Lower lobe of right lung (tissue), 2 donors: ENCODE results near the gene SEMA6C. TPM values are rescaled to one million over a fixed set of nuclear protein-coding genes. Genes with fewer than 3 reads are reported as not detected.
"Not testable (repeated sequence)": the region's sequence is repeated elsewhere in the genome, so short reads cannot be mapped to it uniquely, and the experiment has no call there.

Source experiments
- ATAC-seq, 2 donors: fragments of 200-7000 bp; cut with Tn5 transposase; one replicate each; pipeline ENCODE4 v1.9.1; 2020 to 2022; ENCODE audit warnings: mild to moderate bottlenecking in 2 of 2, moderate library complexity in 2 of 2
- DNase-seq: peaks from one replicate; pipeline ENCODE4 v3.0.0-alpha.2; 2020
- H3K27ac ChIP-seq: fragments of 200-600 bp; one replicate; pipeline ENCODE4 v1.8.0; 2022
- H3K27me3 ChIP-seq: fragments of 200-600 bp; one replicate; pipeline ENCODE4 v1.8.0; 2022; ENCODE audit warnings: low read depth
- H3K36me3 ChIP-seq: fragments of 200-600 bp; one replicate; pipeline ENCODE4 v1.8.0; 2022; ENCODE audit warnings: mild to moderate bottlenecking
- H3K4me1 ChIP-seq: fragments of 200-600 bp; one replicate; pipeline ENCODE4 v1.8.0; 2022
- H3K4me3 ChIP-seq: fragments of 200-600 bp; one replicate; pipeline ENCODE4 v1.8.0; 2022; ENCODE audit warnings: mild to moderate bottlenecking
- H3K9me3 ChIP-seq: fragments of 200-600 bp; one replicate; pipeline ENCODE4 v1.8.0; 2022
- intact Hi-C: fragments of 100-400 bp; cut with DNase I; formaldehyde crosslinking; loops from one replicate; pipeline ENCODE4 v1.11.0; 2022
- total RNA-seq: library from RNA; stranded (reverse); fragmentation: NEBNext Ultra II Directional; extraction: Animal tissue kit (Norgen Biotek cat#: 25700); gene quantifications from one replicate; pipeline ENCODE4 v1.2.1, GENCODE V29; 2021
- TF ChIP-seq, protein P1 (sequence below): fragments of 200-600 bp; IDR thresholded peaks from one replicate; pipeline ENCODE4 v1.8.0; 2022; ENCODE audit warnings: antibody characterized with exemption, mild to moderate bottlenecking
- donor health status: DM: no; HTN: yes; CAD: no; lungs with severe emphysema.

SEMA6C gene
- total RNA-seq, 1 donor from 2014 or later = 6.4 TPM

DNA sequence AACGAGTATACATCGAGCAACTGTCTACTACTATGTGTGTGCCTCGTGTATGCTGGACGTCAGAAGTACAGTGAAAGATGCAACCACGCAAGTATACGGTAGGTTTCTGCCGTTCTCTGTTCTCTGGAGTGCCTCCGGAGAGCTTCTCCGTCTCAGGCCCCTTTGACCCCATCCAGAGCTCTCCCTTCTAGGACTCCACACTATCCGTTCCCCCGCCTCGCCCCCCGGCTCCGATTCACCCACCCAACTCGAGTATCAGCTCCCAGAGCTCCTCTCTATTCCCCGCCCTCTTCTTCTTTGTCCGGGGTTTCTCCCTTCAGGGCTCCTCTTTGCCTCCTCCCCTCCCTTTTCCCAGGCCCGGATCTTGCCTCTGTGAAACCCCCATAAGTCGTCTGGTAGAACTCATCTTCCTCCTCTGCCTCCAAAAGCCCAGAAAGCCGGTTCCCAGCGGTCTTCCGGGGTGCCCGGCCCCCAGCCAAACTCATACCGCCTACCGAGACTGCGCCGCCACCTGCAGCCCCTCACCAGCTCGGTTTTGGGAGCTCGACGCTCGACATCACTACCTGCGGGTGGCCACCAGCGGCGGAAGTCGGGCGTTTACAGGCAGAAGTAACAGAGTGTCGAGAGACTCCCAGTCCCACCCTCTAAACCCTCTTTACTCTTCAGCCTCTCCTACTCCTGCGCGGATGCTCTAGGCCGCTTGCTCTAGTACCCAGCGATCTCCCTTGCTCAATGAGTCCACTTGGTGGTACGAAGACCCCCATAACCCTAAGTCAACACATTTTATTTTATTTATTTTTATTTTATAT is 43.4 kb upstream of the SEMA6C start, which contains the start of gene VPS72:
TSS of gene VPS72 (minus strand) at position 561 of the 809 bp plus-strand sequence. CDS start at position 485, 76 bp downstream.
- TF ChIP-seq, protein P1, sequence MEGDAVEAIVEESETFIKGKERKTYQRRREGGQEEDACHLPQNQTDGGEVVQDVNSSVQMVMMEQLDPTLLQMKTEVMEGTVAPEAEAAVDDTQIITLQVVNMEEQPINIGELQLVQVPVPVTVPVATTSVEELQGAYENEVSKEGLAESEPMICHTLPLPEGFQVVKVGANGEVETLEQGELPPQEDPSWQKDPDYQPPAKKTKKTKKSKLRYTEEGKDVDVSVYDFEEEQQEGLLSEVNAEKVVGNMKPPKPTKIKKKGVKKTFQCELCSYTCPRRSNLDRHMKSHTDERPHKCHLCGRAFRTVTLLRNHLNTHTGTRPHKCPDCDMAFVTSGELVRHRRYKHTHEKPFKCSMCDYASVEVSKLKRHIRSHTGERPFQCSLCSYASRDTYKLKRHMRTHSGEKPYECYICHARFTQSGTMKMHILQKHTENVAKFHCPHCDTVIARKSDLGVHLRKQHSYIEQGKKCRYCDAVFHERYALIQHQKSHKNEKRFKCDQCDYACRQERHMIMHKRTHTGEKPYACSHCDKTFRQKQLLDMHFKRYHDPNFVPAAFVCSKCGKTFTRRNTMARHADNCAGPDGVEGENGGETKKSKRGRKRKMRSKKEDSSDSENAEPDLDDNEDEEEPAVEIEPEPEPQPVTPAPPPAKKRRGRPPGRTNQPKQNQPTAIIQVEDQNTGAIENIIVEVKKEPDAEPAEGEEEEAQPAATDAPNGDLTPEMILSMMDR = peak; percentile 27
- Histone ChIP-seq H3K27me3 (no peaks in the 10 kb centered on the region), H3K4me3 (peak within 1 kb of the TSS; percentile 82), H3K9me3 (no peaks in the 10 kb centered on the region), H3K36me3 (peaks cover 11% of the 10 kb centered on the region), H3K27ac (peak within 1 kb of the TSS; percentile 84), H3K4me1 (peaks cover 21% of the 10 kb centered on the region)
- intact Hi-C loops = no loop called here
- ATAC-seq (peak; percentile 97 to 98), DNase-seq (peak; percentile 90)

DNA sequence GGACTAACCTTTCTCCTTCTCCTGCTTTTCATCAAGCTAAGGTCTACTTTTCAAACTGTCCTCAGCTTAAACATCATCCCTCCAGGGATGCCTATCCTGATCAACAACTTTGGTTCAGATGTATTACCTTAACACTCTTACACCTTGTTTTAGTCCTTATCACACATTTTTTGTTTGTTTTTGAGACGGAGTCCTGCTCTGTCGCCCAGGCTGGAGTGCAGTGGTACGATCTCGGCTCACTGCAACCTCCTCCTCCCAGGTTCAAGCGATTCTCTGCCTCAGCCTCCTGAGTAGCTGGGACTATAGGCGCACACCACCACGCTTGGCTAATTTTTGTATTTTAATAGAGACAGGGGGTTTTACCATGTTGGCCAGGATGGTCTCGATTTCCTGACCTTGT is 42.2 kb upstream of the SEMA6C start:
- Histone ChIP-seq H3K36me3 (peaks cover 23% of the 10 kb centered on the region), H3K4me3 (peak overlapping the region; percentile 82), H3K4me1 (peaks cover 21% of the 10 kb centered on the region)
- H3K9me3 ChIP-seq, DNase-seq, H3K27ac ChIP-seq, ATAC-seq, intact Hi-C loops, H3K27me3 ChIP-seq: not testable (repeated sequence)

DNA sequence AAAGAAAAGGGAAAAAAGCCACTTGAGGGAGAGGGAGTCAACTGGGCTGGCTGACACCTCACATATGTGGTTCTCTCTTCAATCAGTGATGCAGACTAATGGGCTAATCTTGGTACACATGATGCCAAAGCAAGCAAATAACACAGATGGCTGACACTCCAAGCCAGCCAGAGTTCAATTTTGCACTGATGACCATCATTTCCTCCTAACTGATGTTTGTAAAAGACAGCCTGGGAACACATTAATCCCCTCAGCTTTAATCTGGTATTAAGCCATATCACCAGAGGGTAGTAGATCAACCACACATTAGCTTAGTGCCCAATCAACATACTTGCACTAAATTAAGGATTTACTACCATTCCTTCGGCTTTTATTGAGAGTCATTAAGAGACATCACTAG is 40.8 kb upstream of the SEMA6C start:
- DNase-seq = no peak
- Histone ChIP-seq H3K4me3 (no peak overlapping the region), H3K9me3 (no peaks in the 10 kb centered on the region), H3K27ac (no peak overlapping the region), H3K36me3 (peaks cover 37% of the 10 kb centered on the region), H3K4me1 (peaks cover 21% of the 10 kb centered on the region), H3K27me3 (no peaks in the 10 kb centered on the region)
- ATAC-seq = no peak
- TF ChIP-seq, protein P1 = no peak
- intact Hi-C loops = no loop called here

DNA sequence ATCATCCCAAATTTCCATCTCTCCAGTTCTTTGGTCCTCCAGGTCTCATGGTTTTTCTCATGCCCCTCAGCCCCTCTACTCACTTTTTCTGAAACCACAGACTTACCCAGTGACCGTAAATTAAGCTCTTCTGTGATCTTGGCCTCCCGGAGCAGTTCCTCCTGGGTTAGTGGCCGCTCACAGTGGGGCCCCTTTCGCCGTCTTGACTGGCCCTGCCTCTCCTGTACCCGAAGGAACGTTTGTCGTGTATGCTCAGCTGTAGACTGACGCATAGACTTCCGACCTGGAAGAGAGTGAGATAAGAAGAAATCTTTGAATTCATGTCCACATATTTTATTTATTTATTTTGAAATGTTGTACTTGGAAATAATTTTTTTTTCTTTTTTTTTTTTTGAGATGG is 37.8 kb upstream of the SEMA6C start:
- no peaks in the 10 kb centered on the region for H3K9me3 ChIP-seq
- intact Hi-C loops = no loop called here
- H3K4me1 ChIP-seq = peaks cover 21% of the 10 kb centered on the region
- no peak overlapping the region for H3K4me3 ChIP-seq
- peaks cover 67% of the 10 kb centered on the region for H3K36me3 ChIP-seq
- DNase-seq (no peak), ATAC-seq (no peak)
- no peak overlapping the region for H3K27ac ChIP-seq
- TF ChIP-seq, protein P1 = no peak
- no peaks in the 10 kb centered on the region for H3K27me3 ChIP-seq

DNA sequence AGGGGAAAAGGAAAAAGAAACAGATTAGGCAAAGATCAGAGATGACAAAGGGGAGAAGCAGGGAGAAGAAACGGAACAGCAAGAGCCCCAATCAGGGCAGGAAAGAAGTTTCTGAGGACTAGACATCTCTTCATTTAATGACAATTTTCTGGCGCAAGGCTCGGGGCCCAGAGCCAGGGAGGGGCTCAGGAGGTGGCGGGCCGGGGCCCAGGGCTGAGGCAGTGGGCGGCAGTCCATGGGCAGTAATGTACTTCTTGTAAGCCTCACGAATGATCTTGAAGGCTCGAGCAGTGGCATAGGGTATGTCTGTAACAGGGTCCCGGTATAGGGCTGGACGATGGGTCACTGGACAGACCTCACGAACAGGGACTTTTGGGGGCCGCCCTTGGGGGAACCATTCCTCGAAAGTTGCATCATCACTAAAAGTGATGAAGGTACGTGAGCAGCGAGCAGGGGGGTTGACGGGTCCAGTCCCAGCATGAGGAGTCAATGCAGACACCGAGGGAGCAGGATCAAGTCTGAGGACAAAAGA is 30.1 kb upstream of the SEMA6C start:
- no peaks in the 10 kb centered on the region for H3K4me1 ChIP-seq

More for the DNA sequence above, 30.1 kb upstream of the SEMA6C start:
- H3K27ac ChIP-seq = no peak overlapping the region
- intact Hi-C loops = no loop called here
- no peaks in the 10 kb centered on the region for H3K9me3 ChIP-seq
- no peaks in the 10 kb centered on the region for H3K27me3 ChIP-seq
- TF ChIP-seq, protein P1 = no peak
- peaks cover 80% of the 10 kb centered on the region for H3K36me3 ChIP-seq
- no peak overlapping the region for H3K4me3 ChIP-seq
- DNase-seq (no peak), ATAC-seq (no peak)
